Osteoblast (primary cell): Measurements from ENCODE around the gene HK1. TPM values are rescaled to one million over a fixed set of nuclear protein-coding genes. Genes with fewer than 3 reads are reported as not detected.

ENCODE experiments used
- DNase-seq: peaks from one replicate; pipeline ENCODE4 v3.0.0; 2011; ENCODE audit warnings: low spot score, mixed read lengths; ENCODE audit not compliant: insufficient read length; ENCODE audit errors: missing footprints
- H2AFZ ChIP-seq: 2 replicates; pipeline ENCODE4 v1.6.0; 2011; ENCODE audit warnings: mild to moderate bottlenecking, low read length
- H3K27ac ChIP-seq: 2 replicates; pipeline ENCODE4 v1.5.1; 2011; ENCODE audit warnings: mild to moderate bottlenecking, low read depth, low read length, moderate library complexity
- H3K27me3 ChIP-seq: 2 replicates; pipeline ENCODE4 v1.6.0; 2012; ENCODE audit warnings: mild to moderate bottlenecking, control low read depth, inconsistent platforms, low read length, moderate library complexity; ENCODE audit not compliant: insufficient read depth
- H3K36me3 ChIP-seq: 2 replicates; pipeline ENCODE4 v1.5.1; 2011; ENCODE audit warnings: mild to moderate bottlenecking, low read length, control low read depth, moderate library complexity; ENCODE audit not compliant: insufficient read depth
- H3K4me1 ChIP-seq: 2 replicates; pipeline ENCODE4 v1.5.1; 2011; ENCODE audit warnings: mild to moderate bottlenecking, low read length, control low read depth, moderate library complexity; ENCODE audit not compliant: insufficient read depth
- H3K4me2 ChIP-seq: 2 replicates; pipeline ENCODE4 v1.6.0; 2011; ENCODE audit warnings: mild to moderate bottlenecking, low read length; ENCODE audit not compliant: insufficient read depth
- H3K4me3 ChIP-seq: fragments of 200-600 bp; sonication (generic); 3 replicates; pipeline ENCODE4 v1.5.1; 2012; ENCODE audit warnings: mild to moderate bottlenecking, low read length, inconsistent platforms; ENCODE audit not compliant: insufficient read depth
- H3K79me2 ChIP-seq: 2 replicates; pipeline ENCODE4 v1.6.0; 2012; ENCODE audit warnings: mild to moderate bottlenecking, low read length, control low read depth, inconsistent platforms; ENCODE audit not compliant: insufficient read depth
- H3K9me3 ChIP-seq: 2 replicates; pipeline ENCODE4 v1.5.1; 2011; ENCODE audit warnings: low read depth, low read length, control low read depth
- H4K20me1 ChIP-seq: 2 replicates; pipeline ENCODE4 v1.6.0; 2012; ENCODE audit warnings: mild to moderate bottlenecking, low read length, control low read depth; ENCODE audit not compliant: insufficient read depth
- total RNA-seq: library from RNA; depleted of rRNA; stranded (reverse); fragments of >200 nt; gene quantifications from 2 replicates; pipeline ENCODE4 v1.2.3, GENCODE V29; 2012
- TF ChIP-seq, protein P1 (sequence below): IDR thresholded peaks from 2 replicates; pipeline ENCODE4 v1.5.1; 2011; ENCODE audit warnings: mild to moderate bottlenecking, low read depth, low read length, moderate library complexity; ENCODE audit errors: extremely low read depth

The HK1 gene
- total RNA-seq, 1 donor: 111 TPM

DNA sequence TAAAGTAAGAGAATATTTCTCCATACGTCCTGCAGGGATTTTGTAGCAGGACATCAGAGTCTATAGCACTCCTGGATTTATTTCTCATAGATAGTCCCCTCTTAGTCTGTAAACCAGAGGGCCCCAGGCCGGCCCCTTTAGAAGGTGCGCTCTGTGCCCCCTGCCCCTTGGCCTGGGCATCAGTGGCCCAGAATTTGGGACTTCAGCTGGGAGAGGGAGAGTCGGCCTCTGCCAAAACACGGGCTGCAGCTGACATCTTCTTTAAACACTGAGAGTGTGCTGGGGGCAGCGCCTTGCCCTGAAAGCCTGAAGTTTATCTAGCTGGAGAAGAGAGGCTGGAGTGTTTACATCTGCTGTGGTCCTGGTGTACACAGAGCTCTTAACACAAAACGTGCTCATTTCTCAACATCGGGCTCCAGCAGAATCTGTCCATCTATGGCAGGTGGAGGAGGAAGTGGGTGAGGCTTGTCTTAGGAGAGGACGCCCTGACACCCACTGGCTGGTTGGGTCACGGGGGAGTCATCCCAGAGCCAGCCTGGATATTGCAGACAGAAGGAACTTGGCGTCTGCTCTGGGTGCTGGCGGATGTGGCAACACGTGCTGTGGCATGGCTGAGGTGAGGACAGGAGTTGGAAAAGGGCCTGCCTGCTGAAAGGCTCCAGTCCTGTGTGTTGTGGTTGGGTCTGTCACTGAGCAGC lies 143.5 kb downstream of the HK1 start:
- Histone ChIP-seq H3K9me3 (no peaks in the 10 kb centered on the region), H2AFZ (no peak overlapping the region), H3K4me2 (no peak overlapping the region), H3K27me3 (peaks cover 23% of the 10 kb centered on the region), H3K4me1 (no peaks in the 10 kb centered on the region), H4K20me1 (no peaks in the 10 kb centered on the region), H3K27ac (no peak overlapping the region), H3K4me3 (no peak overlapping the region), H3K79me2 (no peaks in the 10 kb centered on the region), H3K36me3 (no peaks in the 10 kb centered on the region)
- no peak for DNase-seq
- TF ChIP-seq, protein P1, sequence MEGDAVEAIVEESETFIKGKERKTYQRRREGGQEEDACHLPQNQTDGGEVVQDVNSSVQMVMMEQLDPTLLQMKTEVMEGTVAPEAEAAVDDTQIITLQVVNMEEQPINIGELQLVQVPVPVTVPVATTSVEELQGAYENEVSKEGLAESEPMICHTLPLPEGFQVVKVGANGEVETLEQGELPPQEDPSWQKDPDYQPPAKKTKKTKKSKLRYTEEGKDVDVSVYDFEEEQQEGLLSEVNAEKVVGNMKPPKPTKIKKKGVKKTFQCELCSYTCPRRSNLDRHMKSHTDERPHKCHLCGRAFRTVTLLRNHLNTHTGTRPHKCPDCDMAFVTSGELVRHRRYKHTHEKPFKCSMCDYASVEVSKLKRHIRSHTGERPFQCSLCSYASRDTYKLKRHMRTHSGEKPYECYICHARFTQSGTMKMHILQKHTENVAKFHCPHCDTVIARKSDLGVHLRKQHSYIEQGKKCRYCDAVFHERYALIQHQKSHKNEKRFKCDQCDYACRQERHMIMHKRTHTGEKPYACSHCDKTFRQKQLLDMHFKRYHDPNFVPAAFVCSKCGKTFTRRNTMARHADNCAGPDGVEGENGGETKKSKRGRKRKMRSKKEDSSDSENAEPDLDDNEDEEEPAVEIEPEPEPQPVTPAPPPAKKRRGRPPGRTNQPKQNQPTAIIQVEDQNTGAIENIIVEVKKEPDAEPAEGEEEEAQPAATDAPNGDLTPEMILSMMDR: no peak

DNA sequence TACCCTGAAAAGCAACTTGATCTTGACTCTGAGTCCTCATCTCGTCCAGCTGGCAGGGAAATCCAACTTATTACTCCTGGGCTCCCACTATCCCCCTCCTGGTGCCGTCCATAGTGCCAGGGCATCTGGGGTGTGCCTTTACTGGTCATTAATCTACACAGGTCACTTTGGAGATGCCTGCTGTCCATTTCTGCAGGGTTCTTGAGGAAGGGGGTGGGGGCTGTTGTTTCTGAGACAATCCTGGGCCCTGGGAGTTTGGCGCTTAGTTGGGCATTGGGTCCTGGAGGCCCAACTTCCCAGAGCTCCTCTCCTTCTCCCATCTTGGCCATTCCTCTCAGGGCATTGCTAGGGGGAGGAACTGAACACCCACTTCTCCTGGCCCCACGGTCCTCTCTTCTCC lies 144.4 kb downstream of the HK1 start:
- H3K36me3 ChIP-seq: no peaks in the 10 kb centered on the region
- no peak overlapping the region for H3K4me3 ChIP-seq
- H3K4me1 ChIP-seq: no peaks in the 10 kb centered on the region
- no peak for DNase-seq
- H3K9me3 ChIP-seq: no peaks in the 10 kb centered on the region
- H3K4me2 ChIP-seq: no peak overlapping the region
- TF ChIP-seq, protein P1: no peak
- H3K27me3 ChIP-seq: peaks cover 20% of the 10 kb centered on the region
- H3K79me2 ChIP-seq: no peaks in the 10 kb centered on the region
- no peak overlapping the region for H3K27ac ChIP-seq
- no peaks in the 10 kb centered on the region for H4K20me1 ChIP-seq
- H2AFZ ChIP-seq: no peak overlapping the region

DNA sequence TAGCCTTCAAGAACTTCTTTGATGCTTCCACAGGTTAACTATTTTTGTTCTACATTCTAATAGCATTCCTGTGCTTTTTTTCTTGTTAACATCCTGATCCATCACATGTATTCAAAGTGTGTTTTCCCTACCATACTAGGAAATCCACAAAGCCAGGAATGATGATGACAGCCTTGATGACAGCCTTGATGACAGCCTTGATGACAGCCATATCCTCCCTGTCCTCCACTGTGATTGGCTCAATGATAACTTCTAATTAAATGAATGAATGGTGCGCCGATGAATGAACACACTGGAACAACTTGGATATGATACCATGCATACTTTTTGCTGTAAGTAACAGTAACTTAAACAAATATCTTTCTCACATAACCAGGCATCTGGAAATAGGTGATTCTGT lies 146.7 kb downstream of the HK1 start:
- Histone ChIP-seq H3K79me2 (no peaks in the 10 kb centered on the region), H3K4me2 (no peak overlapping the region), H2AFZ (no peak overlapping the region), H3K27ac (no peak overlapping the region), H3K36me3 (no peaks in the 10 kb centered on the region), H3K9me3 (no peaks in the 10 kb centered on the region), H3K4me3 (no peak overlapping the region), H3K27me3 (peaks cover 18% of the 10 kb centered on the region), H4K20me1 (no peaks in the 10 kb centered on the region), H3K4me1 (no peaks in the 10 kb centered on the region)
- DNase-seq: no peak
- TF ChIP-seq, protein P1: no peak

DNA sequence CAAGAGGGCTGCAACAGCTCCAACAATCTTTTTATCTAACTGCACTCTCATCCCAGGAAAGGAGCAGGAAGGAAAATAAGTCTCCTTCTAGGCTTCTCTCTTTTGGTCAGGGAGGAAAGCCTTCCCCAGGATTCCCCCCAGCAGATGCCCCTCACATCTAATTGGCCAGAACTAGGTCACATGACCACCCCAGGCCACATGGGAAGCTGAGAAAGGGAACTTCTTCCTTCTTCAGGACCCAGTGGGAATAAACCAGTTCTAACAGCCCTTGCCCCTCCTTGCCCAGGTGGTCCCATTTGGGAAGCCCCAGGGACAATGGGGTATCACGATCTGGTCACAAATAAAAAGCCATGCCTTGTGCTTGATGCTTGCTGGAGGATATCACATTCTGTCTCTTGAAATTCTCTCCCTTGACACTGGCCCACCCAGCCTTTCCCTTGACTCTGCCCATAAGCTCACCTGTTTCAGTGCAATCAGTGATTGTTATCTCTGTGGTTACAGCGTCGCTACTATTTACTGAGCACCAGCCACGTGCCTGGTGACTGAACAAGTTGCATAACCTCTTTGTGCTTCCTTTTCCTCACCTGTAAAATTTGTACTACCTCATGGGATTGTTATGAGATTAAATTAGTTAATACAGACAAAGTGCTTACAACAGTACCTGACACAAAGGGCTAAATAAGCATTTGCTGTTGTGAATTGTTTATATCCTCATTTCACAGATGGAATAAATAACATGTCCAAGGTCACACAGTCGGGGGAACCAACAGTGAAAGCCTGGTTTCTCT lies 147.4 kb downstream of the HK1 start:
- no peak for DNase-seq
- Histone ChIP-seq H3K9me3 (no peaks in the 10 kb centered on the region), H3K4me2 (no peak overlapping the region), H3K27ac (no peak overlapping the region), H3K36me3 (no peaks in the 10 kb centered on the region), H2AFZ (no peak overlapping the region), H3K79me2 (no peaks in the 10 kb centered on the region), H4K20me1 (no peaks in the 10 kb centered on the region), H3K4me1 (no peaks in the 10 kb centered on the region), H3K27me3 (peaks cover 18% of the 10 kb centered on the region), H3K4me3 (no peak overlapping the region)
- TF ChIP-seq, protein P1: no peak
